Frontal cortex (tissue), 4 donors: ENCODE data around the gene EMC6. TPM values are rescaled to one million over a fixed set of nuclear protein-coding genes. Genes with fewer than 3 reads are reported as not detected.

ENCODE experiments used
- DNase-seq, 2 donors: peaks; one replicate each; pipeline ENCODE4 v3.0.0; 2012; ENCODE audit warnings: low spot score in 2 of 2
- FAIRE-seq: peaks from 2 replicates; lab custom pipeline; 2012; peaks lifted over from hg19 to GRCh38; lab: Jason Lieb, UNC
- total RNA-seq: library from RNA; depleted of rRNA; stranded (reverse); fragments of >200 nt; gene quantifications from one replicate; pipeline ENCODE4 v1.2.3, GENCODE V29; 2014
- donor health status: control.
- donor health status: control.
- donor health status: control.

EMC6 gene
- 7.3 TPM for total RNA-seq

DNA sequence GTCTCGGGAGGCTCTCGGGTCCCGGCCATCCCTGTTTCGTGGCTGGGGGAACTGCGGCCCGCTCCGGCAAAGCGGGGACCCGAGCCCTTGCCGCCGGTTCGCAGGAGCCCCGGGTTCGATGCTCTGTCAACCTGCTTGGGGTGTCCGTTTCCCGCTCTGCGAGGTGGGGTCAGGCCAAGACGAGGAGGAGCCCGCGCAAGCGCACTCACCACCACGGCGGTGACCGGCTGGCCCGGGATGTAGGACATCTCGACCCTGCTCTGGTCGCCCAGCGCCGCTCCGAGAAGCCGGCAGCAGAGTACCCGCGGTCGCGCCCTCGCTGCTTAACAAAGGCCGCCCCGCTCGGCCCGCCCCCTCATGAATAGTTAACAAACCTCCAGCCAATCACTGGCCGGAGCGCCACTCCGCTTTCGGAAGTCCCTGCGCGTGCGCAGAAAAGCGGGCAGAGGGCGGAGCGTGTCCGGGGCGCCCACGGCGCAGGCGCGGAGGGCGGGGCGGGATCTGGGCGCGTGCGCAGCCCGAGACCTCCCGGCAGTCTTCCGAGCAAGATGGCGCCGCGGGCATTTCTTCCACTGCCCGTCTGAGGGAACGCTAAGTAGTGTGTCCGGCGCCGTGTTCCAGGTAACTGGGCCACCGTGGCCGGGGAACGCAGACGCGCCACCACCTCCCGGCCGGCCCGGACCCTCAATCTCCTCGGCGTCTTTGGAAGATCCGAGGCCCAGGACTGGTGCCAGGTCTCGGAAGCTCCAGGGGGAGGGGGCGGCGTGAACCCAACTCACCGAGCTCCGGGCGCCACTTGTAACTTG is at the start of gene EMC6, which contains the start of gene TAX1BP3:
Gene EMC6, plus strand, starts transcription at position 534 of the 806 bp plus-strand sequence. CDS start 335 bp downstream, outside the sequence.
Gene TAX1BP3, minus strand, starts transcription at position 300 of the 806 bp plus-strand sequence. Its CDS starts 52 bp downstream, at position 248.
- DNase-seq (peak; percentile 99 to 100), FAIRE-seq (peak; percentile 42)

DNA sequence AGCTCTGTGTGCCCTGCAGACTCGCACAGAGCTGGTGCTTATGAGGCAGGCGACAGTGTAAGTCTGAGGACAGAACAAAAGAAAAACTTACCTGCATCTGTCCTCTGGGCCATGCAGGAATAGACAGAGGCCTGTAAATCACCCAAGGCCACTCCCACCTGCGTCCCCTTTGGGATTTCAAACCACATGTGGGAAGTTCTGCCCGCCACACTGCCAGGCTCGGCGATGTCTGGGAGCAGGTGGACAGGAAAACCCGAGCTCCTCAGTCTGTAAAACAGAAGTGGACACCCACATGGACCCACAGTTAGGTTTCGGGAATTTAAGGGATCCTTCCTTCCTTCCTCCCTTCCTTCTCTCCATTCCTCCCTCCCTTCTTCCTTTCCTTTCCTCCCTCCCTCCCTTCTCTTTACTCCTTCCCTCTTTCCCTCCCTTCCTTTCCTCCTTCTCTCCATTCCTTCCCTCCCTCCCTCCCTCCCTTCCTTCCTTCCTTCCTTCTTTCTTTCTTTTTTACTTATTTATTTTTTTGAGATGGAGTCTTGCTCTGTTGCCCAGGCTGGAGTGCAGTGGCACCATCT is 47.4 kb upstream of the EMC6 start:
- DNase-seq = no peak
- no peak for FAIRE-seq

DNA sequence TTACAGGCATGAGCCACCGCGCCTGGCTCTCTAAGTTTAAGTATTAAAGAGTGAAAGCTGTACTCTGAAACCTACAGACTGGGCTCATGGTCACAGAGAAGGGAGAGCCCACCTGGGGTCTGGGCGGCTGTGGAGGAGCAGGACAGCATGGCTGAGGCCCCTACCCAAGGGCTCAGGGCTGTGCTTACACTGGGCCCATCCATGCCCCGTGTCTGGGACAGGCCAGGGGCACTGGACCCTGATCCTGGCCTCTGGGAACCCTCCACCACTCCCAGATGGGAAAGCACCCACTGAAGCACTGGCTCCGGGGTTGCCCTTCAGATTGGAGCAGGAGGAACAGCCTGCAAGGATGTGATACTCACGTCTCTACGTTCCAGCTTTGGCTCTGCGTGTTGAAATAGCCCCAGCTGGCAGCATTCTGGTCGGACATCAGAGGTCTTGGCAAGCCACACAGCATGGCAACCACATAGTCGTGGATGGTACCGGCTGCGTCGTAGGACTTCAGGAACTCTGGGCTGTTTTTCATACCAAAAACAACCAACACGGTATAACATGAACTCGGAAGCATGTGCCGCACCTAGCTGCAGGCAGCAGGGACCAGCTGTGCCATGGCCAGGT is 45.5 kb upstream of the EMC6 start:
- no peak for FAIRE-seq

DNA sequence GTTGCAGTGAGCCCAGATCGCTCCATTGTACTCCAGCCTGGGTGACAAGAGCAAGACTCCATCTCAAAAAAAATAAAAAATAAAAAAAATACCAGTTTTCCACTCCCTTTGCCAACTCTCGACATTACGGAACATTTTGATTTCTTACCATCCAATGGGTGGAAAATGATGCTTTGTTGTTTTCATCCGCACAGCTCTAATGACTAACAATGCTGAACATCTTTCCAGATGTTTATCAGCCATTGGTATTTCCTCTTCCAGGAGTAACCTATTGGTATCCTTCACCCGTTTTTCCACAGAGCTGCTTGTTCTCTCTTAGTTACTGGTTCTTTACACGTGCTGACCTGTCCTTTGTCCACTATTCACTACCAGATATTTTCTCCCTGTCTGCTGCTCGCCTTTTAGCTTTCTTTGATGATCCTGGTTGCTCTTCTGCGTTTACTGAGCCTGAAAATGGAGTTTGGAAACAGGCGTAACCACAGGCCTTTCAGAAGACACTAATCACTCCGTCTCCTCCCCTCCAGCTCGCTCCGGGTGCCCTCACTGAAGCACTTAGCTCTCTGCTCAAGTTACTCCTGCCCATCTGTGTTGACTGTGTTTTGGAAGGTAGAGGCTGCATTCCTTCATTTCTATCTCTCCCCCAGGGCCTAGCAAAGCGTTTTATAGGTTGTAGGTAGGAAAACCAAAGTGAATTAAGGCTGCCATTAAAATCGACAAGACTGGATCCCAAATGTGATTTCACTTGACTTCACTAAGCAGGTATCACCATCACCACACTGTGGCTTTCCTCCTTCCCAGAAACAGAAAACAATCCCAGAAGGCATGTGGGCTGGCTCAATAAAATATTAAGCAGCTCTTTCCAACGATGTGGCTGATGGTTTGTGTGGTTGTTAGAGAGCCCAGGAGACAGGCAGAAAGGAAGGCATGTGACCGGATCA is 41.5 kb upstream of the EMC6 start:
- FAIRE-seq (no peak), DNase-seq (no peak)

More for the DNA sequence above, 45.5 kb upstream of the EMC6 start:
- no peak for DNase-seq

DNA sequence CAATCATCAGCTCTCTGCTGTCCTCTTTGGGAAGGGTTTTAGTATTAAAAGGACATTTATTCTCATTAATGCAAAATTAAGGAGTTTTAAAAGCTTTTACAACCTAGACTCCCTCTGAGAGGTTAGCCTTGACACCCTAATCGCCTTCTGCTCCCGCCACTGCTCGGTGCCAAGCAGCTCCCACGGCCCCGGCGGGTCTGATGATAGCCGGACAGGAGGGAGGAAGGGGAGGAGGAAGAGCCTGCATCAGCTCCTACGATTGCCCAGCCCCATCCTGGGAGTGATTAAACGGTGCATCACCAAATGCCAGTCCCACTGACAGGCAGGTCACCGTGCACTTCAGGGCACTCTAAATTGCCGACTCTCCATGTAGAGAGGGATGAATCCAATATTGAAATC is 40.8 kb upstream of the EMC6 start:
- FAIRE-seq (no peak), DNase-seq (no peak)

DNA sequence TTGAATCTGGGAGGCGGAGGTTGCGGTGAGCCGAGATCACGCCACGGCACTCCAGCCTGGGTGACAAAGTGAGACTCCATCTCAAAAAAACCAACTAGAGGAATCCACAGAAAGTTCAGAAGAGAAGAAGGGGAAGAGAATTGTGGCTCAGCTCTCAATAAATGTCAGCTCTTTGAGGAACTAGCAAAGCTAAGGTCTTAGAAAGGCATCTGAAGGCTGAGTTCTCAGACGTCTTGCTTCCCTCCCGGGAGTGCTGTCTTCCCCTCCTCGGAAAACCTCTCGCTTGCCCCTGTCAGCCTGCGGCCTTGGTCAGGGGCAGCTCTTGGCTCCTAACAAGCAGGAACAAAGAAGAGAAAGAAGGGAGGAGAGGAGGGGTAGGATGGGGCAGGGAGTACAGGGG is 37.8 kb upstream of the EMC6 start:
- DNase-seq (no peak), FAIRE-seq (no peak)

DNA sequence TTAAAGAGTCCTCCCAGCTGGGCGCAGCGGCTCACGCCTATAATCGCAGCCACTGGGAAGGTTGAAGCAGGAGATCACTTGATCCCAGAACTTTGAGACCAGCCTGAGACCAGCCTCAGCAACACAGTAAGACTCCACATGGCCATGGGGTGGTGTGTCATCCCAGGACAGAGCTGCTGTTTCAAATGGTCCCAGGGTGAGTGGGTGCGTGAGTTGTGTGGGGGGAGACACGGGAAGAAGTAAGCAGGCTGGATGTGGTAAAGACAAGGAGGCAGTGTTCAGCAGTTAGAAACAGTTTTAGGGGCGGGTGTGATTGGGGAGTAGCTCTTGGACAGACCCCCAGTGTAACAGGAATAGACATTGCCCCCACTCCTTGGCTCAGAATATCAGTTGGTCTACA is 36.3 kb upstream of the EMC6 start:
- DNase-seq (no peak), FAIRE-seq (no peak)

DNA sequence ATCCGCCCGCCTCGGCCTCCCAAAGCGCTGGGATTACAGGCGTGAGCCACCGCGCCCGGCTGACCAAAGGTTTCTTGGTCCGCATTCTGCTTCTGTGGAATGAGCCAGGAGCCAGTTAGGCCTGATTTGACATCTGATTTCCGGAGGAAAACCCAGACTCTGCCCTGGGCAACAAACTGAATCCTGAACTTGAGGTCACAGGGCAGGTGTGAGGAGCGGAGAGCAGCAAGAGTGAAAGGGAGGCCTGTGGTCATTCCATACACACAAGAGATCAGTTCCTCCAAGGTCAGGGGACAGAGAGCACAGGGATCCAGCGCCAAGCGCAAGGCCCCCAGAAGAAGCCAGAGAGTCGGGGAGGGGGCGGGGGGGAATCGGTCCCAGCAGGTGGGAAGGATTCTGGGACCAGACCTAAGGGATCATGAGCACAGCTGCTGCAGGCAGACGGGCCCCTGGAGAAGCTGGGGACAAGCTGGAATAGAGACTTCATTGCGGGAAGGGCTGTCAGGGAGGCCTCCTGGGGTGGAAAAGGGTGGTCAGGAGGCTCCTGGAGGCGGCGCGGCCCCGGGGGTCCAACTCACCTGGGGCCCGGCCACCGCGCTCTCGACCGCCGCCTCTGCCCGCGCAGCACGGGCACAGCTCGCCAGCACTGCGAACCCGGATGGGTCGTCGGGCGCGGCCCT is 33.0 kb upstream of the EMC6 start:
- no peak for FAIRE-seq
- DNase-seq = no peak

DNA sequence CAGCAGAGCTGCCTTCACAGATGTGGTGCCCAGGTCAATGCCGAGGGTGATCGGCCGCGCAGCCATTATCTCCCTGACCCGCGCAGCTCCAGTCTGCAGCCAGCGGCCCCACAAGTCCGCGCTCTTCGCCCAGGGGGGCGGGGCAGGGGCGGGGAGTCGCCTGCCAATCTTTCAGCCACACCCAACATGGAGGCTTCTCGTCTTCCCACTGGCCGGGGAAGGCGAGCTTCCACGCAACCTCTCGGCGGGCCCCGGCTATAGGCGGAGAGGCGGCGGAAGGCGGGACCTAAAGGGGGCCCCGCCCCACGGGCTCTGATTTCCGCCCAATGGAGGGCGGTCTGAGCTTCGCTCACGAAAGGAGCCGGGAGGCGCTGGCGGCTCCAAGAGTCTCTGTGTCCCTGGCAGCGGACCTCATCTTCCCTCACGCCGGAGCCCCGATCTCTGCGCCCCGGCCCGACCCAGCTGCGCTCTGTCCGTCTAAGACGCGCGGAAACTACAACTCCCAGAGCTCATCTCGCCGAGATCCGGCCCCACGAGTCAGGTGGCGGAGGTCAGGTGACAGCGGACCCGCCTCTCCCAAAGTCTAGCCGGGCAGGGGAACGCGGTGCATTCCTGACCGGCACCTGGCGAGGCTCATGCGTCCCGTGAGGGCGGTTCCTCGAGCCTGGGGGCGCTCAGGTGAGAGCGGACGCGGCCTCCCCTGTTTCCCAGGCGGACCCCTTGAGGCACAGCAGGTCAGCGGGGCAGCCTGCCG is 32.3 kb upstream of the EMC6 start, which contains the start of the genes CTNS and SHPK:
Gene CTNS, plus strand, starts transcription at position 607 of the 754 bp plus-strand sequence. CDS start 3,447 bp downstream, outside the sequence.
Gene SHPK, minus strand, starts transcription at position 97 of the 754 bp plus-strand sequence. Its CDS starts 31 bp downstream, at position 66.
- peak; percentile 99 to 100 for DNase-seq
- FAIRE-seq = peak; percentile 90

DNA sequence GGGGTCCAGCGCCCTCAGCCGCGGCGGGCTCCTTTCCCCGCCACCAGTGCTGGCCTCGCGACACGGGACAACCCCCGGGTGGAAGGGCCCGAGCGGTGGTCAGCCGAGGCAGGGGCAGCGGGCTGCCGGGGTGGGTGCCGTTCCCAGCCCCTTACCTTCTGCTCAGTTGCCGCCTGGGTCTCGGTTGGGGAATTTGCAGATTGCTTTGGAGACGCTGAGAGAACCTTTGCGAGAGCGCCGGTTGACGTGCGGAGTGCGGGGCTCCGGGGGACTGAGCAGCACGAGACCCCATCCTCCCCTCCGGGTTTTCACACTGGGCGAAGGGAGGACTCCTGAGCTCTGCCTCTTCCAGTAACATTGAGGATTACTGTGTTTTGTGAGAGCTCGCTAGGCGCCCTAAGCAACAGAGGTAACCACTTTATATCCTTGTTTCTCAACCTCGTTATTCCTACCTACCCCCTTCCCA is 31.7 kb upstream of the EMC6 start:
- no peak for FAIRE-seq
- no peak for DNase-seq

DNA sequence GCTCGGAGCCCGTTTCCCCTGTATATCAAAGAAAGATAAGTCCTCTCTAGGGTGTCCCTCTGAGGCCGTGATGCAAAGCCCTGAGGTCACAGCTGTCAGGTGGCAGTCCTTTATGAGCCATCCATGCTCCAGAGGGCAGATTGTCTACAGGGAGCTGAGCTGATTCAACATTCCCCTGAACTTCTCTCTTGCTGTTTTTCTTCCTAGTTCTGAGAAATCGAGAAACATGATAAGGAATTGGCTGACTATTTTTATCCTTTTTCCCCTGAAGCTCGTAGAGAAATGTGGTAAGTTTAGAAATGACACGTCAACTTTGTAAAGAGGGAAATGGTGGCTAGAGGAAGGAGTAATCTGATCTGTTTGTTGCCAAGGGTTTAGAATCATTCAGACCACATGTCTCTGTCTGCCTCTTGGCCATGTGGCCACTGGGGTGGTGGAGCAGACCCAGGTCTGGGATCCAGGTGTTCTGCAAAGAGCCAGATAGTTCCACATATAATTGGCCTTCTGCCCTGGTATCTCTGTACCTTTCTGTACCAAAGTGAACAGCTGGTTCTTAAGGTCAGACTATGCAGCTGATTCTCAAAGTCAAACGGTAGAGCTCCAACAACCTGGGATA is 28.5 kb upstream of the EMC6 start:
- no peak for DNase-seq

DNA sequence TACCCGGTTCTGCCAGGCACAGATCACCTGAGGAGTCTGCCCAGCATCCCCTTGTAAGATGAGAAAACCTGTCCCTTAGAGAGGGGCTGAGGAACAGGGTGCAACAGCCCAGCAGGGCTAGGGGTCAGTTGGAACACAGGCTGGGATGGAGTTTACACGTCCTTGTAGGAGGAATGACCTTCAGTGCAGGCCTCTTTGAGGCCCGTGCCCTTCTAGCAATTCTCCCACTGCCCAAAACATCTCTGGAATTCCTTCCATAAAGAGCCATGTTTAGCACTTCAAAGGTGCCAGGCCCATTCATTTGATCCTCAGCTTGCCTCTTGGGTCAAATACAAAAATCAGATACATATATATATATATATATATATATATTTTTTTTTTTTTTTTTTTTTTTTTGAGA is 27.6 kb upstream of the EMC6 start:
- DNase-seq = no peak
- no peak for FAIRE-seq

More for the DNA sequence above, 28.5 kb upstream of the EMC6 start:
- no peak for FAIRE-seq

DNA sequence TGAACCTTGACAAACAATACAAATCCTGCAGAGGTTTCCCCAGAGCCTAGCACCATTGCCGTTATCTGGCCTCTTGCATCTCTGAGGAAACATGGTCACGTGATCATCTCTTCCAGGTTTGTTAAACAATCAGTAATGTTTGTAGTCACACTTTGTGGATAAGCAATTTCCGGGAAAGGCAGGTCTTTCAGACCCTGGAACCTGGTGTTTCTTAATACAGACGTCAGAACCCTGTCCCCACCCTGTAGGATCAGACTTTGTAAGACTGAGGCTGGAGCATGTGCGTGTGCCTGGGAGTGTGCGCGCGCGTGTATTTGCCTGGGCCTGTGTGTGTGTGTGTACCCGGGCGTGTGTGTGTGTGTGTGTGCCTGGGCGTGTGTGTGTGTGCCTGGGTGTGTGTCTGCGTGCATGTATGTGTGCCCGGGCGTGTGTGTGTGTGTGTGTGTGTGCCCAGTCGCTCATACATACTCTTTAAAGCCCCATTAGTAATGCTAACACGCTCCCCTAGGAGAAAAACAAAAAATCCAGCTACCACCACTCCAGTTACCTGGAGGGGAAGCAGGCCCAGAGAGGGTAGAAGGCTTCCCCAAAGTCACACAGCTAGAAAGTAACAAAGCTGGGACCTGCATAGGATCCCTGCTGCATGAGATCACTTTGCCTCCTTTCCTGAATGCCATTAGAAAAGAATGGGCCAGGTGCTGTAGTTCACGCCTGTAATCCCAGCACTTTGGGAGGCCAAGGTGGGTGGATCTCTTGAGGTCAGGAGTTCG is 26.7 kb upstream of the EMC6 start:
- FAIRE-seq = no peak
- no peak for DNase-seq

DNA sequence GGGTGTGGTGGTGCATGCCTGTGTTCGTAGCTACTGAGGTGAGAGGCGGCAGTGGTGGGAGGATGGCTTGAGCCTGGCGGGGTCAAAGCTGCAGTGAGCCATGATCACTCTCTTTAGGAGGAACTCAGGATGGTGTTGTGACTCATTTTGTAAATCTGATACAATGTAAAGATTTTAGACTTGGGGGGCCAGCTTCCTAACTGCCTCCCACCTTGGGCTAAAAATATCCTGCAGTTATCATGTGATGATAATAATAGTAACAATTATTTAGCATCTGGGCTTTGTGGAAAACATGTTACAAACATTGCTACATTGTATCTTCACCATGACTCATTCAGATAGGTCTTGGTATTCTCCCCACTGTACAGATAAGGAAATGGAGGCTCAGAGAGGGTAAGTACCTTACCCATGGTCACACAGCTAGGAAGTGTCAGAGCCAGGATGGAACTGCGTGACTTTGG is 24.7 kb upstream of the EMC6 start:
- DNase-seq = no peak
- FAIRE-seq = no peak

DNA sequence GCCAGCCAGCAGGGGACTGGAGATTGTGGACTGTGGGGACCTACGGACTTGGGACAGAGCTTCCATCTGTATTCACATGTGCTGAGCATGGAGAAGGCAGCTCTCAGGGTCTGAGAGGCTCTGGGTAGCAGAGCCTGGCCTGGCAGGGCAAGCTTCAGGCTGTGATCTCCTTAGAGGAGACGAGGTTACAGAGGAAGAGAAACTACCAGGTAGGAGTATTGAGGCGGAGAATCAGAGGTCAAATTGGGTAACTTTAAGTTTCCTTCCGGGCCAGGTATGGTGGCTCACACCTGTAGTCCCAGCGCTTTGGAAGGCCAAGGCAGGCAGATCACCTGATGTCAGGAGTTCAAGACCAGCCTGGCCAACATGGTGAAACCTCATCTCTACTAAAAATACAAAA is 23.3 kb upstream of the EMC6 start:
- DNase-seq (no peak), FAIRE-seq (no peak)

DNA sequence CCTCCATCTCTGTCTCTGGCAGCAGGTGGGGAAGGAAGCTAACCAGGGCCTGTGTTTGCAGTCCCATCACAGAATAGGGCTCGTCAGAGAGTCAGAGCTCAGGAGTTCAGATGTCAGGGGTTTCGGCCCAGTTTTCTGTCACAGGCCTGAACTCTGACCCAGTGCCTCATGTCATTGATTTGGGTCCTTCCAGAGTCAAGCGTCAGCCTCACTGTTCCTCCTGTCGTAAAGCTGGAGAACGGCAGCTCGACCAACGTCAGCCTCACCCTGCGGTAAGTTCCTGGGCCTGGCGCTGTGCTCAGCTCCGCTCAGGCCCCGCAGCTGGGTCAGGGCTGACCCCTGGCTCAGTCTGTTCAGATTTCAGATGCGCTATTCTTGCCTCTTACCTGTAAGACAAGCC is 21.4 kb upstream of the EMC6 start:
- FAIRE-seq (no peak), DNase-seq (no peak)
